Measurements from ENCODE around the gene TAS2R60.
"Not testable (repeated sequence)": the region's sequence is repeated elsewhere in the genome, so short reads cannot be mapped to it uniquely, and the experiment has no call there.

TAS2R60 gene

GRCh38 chr7:143411976-143412708 lies 31.1 kb upstream of the TAS2R60 start:
- DNase-seq (ENCODE audit: low read depth in 3 of 3) = no peak

GRCh38 chr7:143413123-143413522 lies 30.1 kb upstream of the TAS2R60 start:
- DNase-seq (ENCODE audit: low read depth in 3 of 3) = no peak

GRCh38 chr7:143415209-143415608 lies 28.0 kb upstream of the TAS2R60 start:
- not testable (repeated sequence) for DNase-seq (ENCODE audit: low read depth in 3 of 3)

GRCh38 chr7:143415742-143416397 lies 27.4 kb upstream of the TAS2R60 start:
- no peak for DNase-seq (ENCODE audit: low read depth in 3 of 3)

- DNase-seq (ENCODE audit: low read depth in 3 of 3) = no peak
Measured at GRCh38 chr7:143416565-143417149, 26.6 kb upstream of the TAS2R60 start.

GRCh38 chr7:143417734-143418383 lies 25.4 kb upstream of the TAS2R60 start:
- DNase-seq (ENCODE audit: low read depth in 3 of 3) = no peak

GRCh38 chr7:143418681-143419458 lies 24.4 kb upstream of the TAS2R60 start:
- DNase-seq (ENCODE audit: low read depth in 3 of 3) = no peak

GRCh38 chr7:143419880-143420279 lies 23.4 kb upstream of the TAS2R60 start:
- DNase-seq (ENCODE audit: low read depth in 3 of 3) = no peak

GRCh38 chr7:143420624-143421023 lies 22.6 kb upstream of the TAS2R60 start:
- not testable (repeated sequence) for DNase-seq (ENCODE audit: low read depth in 3 of 3)

GRCh38 chr7:143422033-143422432 lies 21.2 kb upstream of the TAS2R60 start:
- DNase-seq (ENCODE audit: low read depth in 3 of 3) = no peak

GRCh38 chr7:143424476-143424875 lies 18.8 kb upstream of the TAS2R60 start:
- DNase-seq (ENCODE audit: low read depth in 3 of 3) = not testable (repeated sequence)

- DNase-seq (ENCODE audit: low read depth in 3 of 3) = no peak
Measured at GRCh38 chr7:143426479-143427142, 16.6 kb upstream of the TAS2R60 start.

GRCh38 chr7:143429770-143430698 lies 13.2 kb upstream of the TAS2R60 start:
- DNase-seq (ENCODE audit: low read depth in 3 of 3) = no peak

- no peak for DNase-seq (ENCODE audit: low read depth in 3 of 3)
Measured at GRCh38 chr7:143431109-143431508, 12.1 kb upstream of the TAS2R60 start.

GRCh38 chr7:143433759-143434158 lies 9.5 kb upstream of the TAS2R60 start:
- no peak for DNase-seq (ENCODE audit: low read depth in 3 of 3)

GRCh38 chr7:143434660-143435059 lies 8.6 kb upstream of the TAS2R60 start:
- no peak for DNase-seq (ENCODE audit: low read depth in 3 of 3)

- no peak for DNase-seq (ENCODE audit: low read depth in 3 of 3)
Measured at GRCh38 chr7:143435266-143435665, 8.0 kb upstream of the TAS2R60 start.

- DNase-seq (ENCODE audit: low read depth in 3 of 3) = no peak
Measured at GRCh38 chr7:143436325-143436946, 6.8 kb upstream of the TAS2R60 start.

GRCh38 chr7:143437578-143437977 lies 5.7 kb upstream of the TAS2R60 start:
- no peak for DNase-seq (ENCODE audit: low read depth in 3 of 3)

GRCh38 chr7:143439866-143440265 lies 3.4 kb upstream of the TAS2R60 start:
- DNase-seq (ENCODE audit: low read depth in 3 of 3) = no peak

Measured in stimulated activated CD4-positive, alpha-beta T cell treated with anti-CD3 and anti-CD28 coated beads, TNF-alpha, amount 100 ng/mL, for 4 hours (primary cell).